NCI-H460 (cell line): ENCODE results near the gene QARS1. TPM values are rescaled to one million over a fixed set of nuclear protein-coding genes. Genes with fewer than 3 reads are reported as not detected.

Source experiments
- DNase-seq: peaks from one replicate; pipeline ENCODE4 v3.0.0-alpha.2; 2016; ENCODE audit warnings: low read depth; ENCODE audit errors: extremely low read depth
- total RNA-seq: library from RNA; depleted of rRNA; stranded (reverse); fragments of >200 nt; shearing (Covaris generic); gene quantifications from 2 replicates; pipeline ENCODE4 v1.2.3, GENCODE V29; 2014

Gene QARS1
- total RNA-seq, 1 experiment from 2014 or later: 164 TPM

DNA sequence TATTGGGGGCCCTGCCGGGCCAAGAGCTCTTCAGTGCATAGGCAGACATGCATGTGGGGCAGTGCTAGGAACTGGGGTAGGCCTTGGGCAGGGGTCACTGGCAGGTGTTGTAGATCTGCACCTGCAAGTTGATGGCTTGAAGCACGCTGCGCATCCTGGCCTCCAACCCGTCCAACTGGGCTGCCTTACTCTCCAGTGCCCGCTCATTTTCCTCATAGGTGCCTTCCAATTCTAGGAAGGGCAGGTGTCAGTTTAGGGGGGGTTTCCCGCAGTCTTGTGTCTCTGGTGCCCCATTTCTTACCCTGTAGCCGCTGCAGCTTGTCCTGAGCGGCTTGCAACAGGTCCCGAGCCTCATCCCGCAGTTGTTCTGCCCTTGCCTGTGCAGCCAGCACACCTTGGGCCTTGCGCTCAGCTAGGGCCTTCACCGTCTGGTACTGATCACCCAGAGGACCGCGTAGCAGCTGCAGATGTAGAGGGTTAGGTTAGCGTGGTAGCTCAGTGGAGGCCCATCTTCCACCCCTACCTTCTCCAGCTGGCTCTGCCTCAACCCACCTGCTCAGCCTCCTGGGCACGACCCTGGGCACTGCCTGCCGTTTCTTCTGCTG is 16.7 kb upstream of the QARS1 start:
- no peak for DNase-seq

DNA sequence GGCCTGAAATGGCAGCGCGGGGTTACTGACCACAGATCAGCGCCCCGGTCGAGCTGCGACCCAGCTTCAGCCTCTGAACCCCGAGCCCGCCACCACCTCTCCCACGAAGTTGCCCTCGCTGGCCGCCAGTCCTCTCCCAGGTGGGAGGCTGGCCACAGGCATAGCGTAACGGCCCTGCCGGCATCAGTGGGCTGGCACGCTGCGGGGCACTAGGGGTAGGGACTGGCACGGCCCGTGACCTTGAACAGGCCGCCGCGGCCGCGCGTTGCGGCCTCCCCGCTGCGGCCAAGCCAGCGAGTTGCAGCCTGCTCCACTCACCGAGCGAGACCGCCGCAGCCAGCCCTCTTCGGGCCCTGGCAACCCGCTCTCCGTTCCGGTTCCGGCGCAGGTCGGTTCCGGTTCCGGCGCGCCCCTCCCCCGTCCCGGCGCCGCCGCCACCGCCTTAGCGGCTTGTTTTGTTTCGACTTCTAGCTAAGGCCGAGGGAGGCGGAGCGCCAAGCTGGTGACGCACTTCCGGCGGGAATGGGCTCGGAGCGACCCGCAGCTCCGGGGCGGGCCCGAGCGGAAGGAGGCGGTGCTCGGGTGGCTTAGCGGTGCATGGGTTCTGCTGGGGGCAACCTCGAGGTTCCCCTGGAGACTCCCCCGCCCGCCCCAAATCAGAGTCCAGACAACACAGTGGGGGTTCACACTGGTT is 16.0 kb upstream of the QARS1 start, which contains the start of gene USP19:
Gene USP19, minus strand, starts transcription at position 386 of the 694 bp plus-strand sequence. CDS start 1,678 bp downstream, outside the sequence.
- DNase-seq: peak; percentile 84

DNA sequence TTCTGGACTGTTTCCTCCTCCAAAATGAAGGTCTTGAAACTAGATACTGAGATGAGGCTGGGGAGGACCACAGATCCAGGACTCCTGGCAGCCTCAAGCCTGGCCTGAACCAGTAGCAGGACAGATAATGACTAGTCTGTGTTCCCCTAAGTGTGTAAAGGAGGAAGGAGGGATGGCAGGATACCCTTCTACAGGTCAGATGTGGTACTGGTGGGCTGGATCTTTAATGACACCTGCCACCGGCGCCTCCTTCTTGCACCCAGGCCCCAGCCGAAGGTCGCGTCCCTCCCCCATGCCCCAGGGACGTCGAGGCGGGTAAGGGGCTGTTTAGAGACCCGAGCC is 15.5 kb upstream of the QARS1 start:
- no peak for DNase-seq

DNA sequence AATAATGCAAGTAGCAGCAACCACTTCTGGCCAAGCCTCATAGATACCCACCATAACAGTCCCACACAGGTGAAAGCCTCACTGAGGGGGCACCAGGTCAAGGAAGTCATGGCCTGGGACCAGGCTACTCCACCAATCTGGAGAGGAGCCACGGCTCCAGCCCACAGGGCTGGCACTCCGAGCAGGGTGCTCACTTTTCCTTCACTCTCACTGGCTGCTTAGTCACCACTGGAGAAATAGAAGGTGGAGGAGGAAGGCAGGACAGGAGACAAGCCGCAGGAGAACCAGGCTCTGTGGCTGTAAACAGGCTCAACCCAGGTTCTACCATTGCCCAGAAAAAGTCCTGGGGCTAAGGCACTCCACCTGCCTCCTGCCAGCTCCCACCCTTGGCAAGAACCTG is 14.9 kb upstream of the QARS1 start:
- no peak for DNase-seq

DNA sequence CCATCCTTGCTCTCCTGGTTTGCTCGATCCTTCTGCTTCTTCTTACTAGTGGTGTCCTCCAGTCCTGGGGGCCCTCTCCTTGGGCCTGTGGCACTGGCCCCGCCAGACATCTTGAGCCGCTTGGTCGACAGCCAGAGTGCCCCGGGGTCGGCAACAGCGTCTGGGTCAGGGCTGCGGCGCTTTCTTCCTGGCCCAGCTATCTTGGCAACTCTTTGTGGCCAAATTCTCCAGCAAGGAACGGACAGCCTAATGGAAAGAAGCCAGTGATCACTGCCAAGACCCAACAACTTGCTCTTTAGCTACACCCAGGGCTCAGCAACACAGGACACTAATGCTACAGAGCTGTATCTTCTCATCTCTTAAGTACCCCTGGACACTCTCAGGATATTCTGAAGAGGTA is 14.5 kb upstream of the QARS1 start:
- DNase-seq: no peak

DNA sequence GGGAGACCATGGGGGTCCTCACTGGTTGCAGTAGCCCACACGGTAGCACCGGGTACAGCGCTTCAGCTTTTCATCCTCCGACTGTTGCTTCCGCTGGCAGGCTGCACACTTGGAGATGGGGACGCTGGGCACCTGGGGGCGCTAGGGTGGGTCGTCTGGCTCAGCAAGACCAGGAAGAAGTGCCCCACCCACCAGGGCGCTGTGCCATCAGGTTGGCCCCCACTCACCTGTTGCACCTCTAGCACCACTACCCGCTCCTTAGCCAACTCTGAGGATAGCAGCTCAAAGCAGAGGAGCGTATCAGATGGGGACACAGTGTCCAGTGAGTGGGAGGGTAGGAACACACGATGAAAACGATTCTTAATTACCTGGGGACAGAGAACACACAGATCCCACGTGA is 7.7 kb upstream of the QARS1 start:
- DNase-seq: no peak

DNA sequence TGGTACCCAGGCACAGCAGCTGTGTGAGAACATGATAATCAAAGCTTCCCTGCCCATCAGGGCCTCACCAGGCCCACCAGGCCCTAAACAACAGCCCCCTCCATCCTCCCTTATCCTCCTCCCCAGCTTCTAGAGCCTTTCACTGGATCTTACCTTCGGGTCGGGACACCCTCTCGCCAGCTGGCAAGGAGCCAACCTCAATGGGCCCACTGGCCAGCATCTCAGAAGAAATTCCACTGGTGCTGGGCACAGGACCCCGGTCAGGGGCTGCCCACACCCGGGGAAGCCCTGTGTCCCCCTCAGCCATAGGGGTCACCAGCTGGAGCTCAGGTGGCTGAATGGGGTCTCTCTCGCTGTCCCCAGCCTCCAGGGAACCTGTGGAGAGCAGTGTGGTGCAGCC is 6.8 kb upstream of the QARS1 start:
- DNase-seq: no peak

DNA sequence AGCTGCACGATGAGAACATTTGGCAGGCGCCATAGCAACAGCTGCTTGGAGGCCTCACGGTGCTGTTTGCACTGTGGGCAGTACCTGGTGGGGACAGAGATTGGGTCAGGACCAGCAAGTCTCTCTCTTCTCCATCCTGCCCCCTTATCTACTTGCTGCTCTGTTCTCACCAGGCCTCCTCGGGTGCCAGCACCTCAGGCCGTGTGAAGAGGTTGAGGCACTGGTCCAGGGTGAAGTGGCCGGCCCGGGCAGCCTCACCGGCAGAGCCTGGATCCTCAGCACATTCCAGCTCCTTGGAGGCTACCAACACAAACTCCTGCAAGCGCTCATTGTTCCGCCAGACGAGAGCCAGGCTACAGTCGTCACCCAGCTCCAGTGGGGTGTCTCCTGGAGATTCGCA is 6.2 kb upstream of the QARS1 start:
- no peak for DNase-seq

DNA sequence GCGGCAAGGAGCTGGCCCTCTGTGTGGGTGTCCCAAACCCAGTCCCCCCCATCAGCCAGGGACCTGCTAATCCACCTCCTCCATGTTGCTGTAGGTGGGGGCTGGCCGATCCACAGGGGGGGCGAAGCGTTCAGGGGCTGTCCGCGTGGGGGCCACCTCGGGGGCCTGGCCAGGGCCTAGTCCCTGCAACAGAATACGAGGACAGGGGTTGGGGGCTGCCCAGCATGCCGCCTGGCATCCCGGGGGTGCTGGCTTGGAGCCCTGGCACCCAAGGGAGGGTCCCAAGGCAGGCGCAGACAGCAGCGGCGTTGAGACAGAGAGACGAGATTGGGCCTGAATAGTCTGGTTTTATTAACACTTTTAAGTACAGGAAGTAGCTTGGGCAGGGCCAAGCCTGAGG is 3.8 kb upstream of the QARS1 start:
- no peak for DNase-seq

DNA sequence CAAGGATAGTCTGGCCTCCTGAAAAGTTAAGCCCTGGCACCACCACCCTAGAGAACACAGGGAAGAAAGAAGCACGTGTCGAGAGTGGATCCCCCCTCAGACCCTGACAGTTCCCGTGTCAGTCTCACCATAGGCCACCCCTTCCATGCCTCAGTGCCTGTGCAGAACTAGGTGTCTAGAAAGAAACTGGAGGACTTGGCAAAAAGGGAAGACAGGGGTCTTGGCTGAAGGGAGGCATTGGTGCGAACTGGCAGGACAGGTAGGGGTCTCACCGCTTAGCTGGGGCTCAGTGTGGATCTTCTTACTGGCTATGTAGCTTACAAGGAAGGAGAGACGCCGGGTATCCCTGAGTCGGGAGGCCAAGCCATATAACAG is 518 bp downstream of the QARS1 start:
- DNase-seq: no peak

DNA sequence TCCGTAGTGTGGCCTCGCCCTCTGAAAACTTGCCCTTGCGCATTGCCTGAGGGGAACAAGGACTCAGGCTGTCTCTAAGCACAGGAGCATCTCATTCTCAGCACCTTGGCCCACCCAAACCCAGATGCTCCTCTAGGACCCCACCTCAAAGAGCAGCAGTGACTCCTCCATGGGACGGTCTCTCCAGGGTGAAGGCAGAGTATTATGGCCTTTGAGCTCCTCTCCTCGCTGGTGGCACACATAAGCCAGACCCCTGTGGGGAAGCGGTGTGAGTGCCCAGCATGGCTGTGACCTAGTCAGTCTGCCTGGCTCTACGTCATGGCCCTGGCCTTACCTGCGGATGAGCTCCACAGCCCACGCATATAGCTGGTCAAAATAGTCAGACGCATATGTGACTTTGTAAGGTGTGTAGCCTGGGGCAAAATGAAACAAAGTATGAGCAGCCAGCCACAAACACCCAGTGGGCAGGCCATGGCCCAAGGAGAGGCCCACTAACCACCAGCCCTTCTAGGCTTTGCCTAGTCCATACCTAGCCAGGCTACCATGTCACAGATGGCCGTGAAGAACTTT is 4.4 kb downstream of the QARS1 start:
- DNase-seq: no peak

DNA sequence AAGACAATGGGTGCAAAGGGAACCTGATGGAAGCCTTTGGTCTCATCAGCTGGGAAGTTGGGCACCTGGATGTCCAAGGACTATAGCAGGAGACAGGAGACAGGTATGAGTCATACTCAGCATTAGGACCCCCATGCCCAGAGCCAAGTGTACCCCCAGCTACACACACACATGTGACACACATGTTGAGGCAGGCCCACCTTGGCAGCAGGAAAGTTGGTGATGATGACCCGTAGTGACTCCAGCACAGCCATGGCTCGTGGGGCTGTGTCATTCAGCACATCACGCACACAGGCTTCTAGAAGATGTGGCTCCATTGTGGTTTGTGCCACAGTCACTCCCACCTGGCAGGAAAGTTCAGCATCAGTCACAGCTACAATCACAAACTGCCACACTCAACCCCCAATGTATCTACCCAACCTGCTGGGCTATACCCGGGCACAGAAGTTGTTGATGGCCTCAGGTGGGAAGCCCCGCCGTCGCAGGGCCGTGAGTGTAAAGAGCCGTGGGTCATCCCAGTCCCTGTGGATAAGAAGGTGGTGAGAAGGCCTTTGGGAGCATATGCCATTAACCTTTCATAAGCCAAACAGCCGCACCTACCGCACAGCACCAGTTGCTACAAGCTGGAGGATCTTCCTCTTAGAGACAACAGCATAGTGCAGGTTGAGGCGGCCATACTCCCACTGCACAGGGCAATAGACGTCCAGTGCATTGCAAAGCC is 5.5 kb downstream of the QARS1 start:
- no peak for DNase-seq

DNA sequence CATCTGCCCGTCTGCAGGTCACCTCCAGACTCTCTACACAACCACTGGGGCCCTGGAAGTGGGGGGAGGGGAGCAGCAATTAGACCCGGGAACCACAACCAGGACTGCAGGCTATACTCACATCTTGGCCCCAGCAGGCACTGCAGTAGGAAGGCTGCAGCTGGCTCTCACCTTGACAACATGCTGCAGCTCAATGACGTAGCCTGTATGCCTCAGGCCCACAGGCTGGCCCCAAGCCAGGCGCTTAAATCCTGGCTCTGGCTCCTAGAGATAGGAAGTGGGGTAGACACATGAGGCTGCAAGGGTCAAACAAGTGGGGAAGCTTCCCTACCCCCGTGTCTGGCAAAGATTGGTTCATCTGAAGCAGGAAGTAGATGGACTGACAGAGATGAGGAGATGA is 6.1 kb downstream of the QARS1 start:
- no peak for DNase-seq

DNA sequence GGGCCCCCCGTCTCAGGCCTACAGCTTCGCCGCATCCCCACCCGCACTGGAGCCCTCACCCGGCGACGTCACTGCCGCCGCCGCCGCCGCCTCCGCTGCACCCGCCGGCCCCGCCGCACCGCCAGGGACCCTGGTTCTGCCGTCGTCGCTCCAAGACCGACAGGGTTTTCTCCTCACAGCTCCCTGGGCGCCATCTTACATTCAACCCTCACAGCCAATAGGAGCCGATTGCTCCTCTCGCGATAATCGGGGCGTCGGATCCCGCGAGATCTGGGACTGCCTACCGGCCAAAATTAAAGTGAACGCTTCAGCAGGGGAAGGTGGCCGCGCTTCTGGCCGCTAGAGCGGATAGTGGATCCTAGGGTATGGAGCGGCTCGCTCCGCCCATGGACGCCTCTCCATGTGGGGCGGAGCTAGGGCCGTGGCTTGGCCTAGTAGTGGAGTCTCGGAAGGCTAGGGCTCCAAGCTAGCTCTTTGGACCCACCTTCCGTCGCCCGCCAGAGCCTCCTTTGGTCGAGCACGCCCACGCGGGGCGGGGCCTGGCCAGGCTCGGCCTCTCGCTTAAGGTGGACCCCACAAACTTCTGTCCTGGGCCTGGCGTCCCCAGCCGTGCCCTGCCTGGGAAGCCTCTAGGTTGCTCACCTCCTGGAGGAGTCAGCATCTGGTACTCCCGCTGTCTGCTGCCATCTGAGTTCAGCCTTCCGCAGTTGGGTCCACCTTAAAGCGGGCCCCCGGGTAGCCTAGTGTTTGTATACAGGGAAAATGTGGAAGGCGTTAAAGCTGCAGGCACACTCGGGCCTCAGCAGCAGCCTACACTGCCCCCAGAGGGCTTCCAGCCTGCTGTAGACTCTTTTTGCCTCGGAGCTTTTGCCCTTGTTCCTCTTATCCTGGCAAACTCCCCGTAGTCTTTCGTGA is 10.4 kb downstream of the QARS1 start, which contains the start of gene QRICH1:
Gene QRICH1, minus strand, starts transcription at position 219 of the 915 bp plus-strand sequence. CDS start 17,054 bp downstream, outside the sequence.
- DNase-seq: peak; percentile 97

DNA sequence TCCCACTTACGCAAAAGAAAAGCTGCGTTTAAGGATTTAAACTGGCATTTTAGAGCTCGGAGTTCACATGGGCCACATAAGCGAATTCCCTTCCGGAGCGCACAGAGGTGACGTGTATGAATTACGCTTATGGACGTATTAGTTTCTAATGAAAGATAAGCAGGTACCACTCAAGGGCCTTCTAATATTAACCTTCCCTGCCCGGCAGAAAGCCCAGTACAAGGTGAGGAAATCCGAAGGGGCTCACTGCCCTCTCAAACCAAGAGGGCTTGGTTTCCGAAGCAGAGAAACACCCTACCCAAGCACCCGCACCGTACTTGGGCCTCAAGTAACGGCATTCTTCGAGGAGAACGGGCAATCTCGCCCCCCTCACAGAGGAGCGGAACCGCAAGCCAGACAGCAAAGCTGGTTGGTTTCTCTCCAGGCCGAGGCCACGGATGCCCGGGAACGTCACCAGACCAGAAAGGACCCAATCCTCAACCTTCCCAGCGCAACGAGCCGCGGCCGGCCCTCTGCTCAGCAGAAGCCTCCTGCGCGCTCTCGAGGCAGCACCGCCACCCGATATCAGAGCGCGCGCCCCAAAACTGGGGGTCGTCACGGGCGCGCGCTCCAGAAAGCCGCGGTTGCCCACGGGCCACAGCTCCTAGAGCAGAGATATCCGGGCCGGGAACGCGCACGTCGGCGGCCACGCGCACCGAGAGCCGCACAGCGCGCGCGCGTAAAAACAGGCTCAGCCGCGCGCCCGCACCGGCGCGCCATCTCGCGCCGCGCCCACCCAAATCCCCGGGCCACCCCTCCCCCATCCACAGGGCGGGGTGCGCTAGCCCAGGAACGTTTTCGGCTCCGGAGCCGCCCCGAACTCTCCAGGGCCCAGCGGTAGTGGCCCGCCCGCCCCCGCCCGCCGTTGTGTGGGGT is 11.4 kb downstream of the QARS1 start:
- peak; percentile 40 for DNase-seq

DNA sequence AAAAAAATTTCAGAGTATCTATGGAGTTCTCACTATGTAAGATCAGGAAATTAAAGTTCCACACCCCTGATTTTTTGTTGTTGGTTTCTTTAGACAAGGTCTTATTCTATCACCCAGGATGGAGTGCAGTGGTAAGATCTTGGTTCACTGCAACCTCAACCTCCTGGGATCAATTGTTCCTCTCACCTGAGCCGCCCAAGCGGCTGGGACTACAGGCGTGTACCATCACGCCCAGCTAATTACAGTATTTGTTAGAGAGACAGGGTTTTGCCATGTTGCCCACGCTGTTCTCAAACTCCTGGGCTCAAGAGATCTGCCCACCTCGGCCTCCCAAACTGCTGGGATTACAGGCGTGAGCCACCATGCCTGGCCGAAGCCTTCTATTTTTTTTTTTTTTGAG is 23.1 kb downstream of the QARS1 start:
- no peak for DNase-seq

DNA sequence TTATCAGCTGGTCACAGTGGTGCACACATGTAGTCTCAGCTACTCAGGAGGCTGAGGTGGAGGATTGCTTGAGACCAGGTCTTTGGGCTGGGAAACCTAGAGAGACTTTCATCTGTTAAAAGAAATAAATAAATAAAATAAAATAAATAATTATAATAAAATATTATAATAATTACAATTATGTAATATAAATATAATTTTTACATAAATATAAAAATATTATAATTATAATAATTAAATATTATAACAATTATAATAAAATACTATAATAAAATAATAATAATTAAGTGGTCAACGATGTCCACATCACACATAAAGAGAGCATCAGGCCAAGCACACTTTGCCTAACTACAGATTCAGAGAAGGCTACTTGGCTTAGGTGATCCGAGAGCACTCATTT is 25.3 kb downstream of the QARS1 start:
- DNase-seq: no peak

DNA sequence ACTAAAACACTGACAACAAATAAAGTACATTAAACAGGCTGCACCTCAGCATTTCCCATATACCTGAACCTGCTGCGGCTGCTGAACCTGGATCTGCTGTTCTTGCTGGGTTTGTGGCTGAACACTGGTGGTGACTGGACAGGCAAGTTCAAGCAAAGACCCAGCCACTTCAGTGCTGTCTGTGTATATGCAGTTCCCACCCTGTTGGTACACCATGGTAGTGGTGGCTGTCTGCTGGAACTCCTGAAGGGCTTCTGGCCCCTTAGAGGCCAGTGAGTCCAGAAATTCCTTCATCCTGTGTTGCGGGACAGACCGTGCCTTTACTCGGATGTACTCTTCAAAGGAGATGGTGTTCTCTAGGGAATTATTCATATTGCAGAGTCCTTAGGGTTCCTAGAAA is 27.9 kb downstream of the QARS1 start:
- no peak for DNase-seq

DNA sequence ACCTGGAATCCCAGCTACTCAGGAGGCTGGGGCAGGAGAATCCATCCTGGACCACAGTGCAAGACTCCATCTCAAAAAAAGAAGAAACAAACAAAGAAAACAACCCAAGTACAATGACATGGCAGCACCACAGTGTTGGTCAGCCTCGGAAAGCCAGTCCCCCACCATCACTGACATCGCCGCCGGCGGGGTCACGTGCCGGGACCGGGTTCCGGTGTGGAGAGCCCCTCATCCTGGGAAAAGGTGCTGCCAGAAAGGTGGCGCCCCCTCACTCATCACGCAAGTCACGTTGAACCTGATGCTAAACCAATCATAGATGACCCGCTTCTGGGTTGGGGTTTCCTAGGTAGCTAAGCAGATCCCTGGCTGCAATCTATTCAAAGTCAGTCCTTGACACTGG is 28.4 kb downstream of the QARS1 start:
- DNase-seq: no peak

DNA sequence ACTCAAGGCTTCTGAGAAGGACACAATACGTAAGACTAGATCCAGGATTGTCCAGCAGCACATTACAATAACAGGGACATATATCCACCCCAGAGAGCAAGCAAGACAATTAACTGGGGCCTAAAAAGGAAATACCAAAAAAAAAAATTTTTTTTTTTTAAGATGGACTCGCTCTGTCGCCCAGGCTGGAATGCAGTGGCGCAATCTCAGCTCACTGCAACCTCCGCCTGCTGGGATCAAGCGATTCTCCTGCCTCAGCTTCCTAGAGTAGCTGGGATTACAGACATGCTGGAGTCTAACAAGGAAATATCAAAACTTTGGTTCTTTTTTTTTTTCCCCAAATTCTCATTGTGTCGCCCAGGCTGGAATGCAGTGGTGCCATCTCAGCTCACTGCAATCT is 46.5 kb downstream of the QARS1 start:
- DNase-seq: no peak
